ENCODE results near the gene JHY. TPM values are rescaled to one million over a fixed set of nuclear protein-coding genes. Genes with fewer than 3 reads are reported as not detected.

JHY gene
- total and polyA plus RNA-seq, 2 of the 8 experiments (the other 6 are each of a cell fraction or from before 2014, with no cell fraction given) = 0.29 to 0.91 TPM

DNA sequence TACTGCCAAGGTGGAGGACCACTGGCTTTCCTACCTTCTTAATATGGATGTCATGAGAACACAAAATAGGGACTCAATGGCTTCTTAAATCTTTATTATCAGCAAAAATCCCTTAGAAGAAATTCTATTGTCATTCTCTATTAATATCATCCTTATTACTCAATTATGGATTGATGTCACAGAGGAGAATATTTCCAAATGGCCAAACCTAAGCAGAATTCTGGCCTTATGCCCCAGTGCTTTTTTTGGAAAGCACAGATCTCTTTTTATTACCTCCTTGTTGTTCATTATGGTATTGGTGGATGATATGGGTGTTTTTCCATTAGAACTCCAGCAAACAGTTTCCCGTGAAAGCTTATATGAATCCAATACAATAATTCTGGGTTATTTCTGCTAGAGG, 34.4 kb upstream of the JHY start (continued):
- TF ChIP-seq, protein P1, sequence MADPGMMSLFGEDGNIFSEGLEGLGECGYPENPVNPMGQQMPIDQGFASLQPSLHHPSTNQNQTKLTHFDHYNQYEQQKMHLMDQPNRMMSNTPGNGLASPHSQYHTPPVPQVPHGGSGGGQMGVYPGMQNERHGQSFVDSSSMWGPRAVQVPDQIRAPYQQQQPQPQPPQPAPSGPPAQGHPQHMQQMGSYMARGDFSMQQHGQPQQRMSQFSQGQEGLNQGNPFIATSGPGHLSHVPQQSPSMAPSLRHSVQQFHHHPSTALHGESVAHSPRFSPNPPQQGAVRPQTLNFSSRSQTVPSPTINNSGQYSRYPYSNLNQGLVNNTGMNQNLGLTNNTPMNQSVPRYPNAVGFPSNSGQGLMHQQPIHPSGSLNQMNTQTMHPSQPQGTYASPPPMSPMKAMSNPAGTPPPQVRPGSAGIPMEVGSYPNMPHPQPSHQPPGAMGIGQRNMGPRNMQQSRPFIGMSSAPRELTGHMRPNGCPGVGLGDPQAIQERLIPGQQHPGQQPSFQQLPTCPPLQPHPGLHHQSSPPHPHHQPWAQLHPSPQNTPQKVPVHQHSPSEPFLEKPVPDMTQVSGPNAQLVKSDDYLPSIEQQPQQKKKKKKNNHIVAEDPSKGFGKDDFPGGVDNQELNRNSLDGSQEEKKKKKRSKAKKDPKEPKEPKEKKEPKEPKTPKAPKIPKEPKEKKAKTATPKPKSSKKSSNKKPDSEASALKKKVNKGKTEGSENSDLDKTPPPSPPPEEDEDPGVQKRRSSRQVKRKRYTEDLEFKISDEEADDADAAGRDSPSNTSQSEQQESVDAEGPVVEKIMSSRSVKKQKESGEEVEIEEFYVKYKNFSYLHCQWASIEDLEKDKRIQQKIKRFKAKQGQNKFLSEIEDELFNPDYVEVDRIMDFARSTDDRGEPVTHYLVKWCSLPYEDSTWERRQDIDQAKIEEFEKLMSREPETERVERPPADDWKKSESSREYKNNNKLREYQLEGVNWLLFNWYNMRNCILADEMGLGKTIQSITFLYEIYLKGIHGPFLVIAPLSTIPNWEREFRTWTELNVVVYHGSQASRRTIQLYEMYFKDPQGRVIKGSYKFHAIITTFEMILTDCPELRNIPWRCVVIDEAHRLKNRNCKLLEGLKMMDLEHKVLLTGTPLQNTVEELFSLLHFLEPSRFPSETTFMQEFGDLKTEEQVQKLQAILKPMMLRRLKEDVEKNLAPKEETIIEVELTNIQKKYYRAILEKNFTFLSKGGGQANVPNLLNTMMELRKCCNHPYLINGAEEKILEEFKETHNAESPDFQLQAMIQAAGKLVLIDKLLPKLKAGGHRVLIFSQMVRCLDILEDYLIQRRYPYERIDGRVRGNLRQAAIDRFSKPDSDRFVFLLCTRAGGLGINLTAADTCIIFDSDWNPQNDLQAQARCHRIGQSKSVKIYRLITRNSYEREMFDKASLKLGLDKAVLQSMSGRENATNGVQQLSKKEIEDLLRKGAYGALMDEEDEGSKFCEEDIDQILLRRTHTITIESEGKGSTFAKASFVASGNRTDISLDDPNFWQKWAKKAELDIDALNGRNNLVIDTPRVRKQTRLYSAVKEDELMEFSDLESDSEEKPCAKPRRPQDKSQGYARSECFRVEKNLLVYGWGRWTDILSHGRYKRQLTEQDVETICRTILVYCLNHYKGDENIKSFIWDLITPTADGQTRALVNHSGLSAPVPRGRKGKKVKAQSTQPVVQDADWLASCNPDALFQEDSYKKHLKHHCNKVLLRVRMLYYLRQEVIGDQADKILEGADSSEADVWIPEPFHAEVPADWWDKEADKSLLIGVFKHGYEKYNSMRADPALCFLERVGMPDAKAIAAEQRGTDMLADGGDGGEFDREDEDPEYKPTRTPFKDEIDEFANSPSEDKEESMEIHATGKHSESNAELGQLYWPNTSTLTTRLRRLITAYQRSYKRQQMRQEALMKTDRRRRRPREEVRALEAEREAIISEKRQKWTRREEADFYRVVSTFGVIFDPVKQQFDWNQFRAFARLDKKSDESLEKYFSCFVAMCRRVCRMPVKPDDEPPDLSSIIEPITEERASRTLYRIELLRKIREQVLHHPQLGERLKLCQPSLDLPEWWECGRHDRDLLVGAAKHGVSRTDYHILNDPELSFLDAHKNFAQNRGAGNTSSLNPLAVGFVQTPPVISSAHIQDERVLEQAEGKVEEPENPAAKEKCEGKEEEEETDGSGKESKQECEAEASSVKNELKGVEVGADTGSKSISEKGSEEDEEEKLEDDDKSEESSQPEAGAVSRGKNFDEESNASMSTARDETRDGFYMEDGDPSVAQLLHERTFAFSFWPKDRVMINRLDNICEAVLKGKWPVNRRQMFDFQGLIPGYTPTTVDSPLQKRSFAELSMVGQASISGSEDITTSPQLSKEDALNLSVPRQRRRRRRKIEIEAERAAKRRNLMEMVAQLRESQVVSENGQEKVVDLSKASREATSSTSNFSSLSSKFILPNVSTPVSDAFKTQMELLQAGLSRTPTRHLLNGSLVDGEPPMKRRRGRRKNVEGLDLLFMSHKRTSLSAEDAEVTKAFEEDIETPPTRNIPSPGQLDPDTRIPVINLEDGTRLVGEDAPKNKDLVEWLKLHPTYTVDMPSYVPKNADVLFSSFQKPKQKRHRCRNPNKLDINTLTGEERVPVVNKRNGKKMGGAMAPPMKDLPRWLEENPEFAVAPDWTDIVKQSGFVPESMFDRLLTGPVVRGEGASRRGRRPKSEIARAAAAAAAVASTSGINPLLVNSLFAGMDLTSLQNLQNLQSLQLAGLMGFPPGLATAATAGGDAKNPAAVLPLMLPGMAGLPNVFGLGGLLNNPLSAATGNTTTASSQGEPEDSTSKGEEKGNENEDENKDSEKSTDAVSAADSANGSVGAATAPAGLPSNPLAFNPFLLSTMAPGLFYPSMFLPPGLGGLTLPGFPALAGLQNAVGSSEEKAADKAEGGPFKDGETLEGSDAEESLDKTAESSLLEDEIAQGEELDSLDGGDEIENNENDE (IDR thresholded peaks at IDR 0.05; ENCODE audit: insufficient replicate concordance, low read length) = no peak
- TF ChIP-seq NRF1 (IDR thresholded peaks at IDR 0.05; ENCODE audit: low read depth, low read length) (no peak), HDAC6 (IDR thresholded peaks at IDR 0.05; ENCODE audit: low read depth, low read length) (no peak), PHF8 (conservative IDR thresholded peaks at IDR 0.05; ENCODE audit: low read depth, low read length) (no peak), CREB1 (IDR thresholded peaks at IDR 0.05) (no peak), POLR2AphosphoS5 (IDR thresholded peaks at IDR 0.05; ENCODE audit: low read depth, low read length) (no peak), EP300 (IDR thresholded peaks at IDR 0.05; ENCODE audit: borderline replicate concordance in 1 of 2, low read depth in 2 of 2, low read length in 2 of 2) (no peak), RNF2 (IDR thresholded peaks at IDR 0.05; ENCODE audit: borderline replicate concordance, low read depth, low read length, missing control alignments, poor library complexity, severe bottlenecking) (no peak), ZNF274 (IDR thresholded peaks at IDR 0.05; ENCODE audit: borderline replicate concordance, extremely low read depth, low read length) (no peak), CTBP2 (IDR thresholded peaks at IDR 0.05; ENCODE audit: borderline replicate concordance, insufficient read depth, insufficient read length, low read length) (no peak)
- TF ChIP-seq, protein P2, sequence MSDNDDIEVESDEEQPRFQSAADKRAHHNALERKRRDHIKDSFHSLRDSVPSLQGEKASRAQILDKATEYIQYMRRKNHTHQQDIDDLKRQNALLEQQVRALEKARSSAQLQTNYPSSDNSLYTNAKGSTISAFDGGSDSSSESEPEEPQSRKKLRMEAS (IDR thresholded peaks at IDR 0.05) = no peak

Measured in H1 (cell line).